WI38 (cell line): Measurements from ENCODE around the gene VEGFB.

Experiments used
- H3K4me3 ChIP-seq: 2 replicates; pipeline ENCODE4 v1.5.1; 2011; ENCODE audit warnings: low read depth, mild to moderate bottlenecking, control low read depth, low read length
- CTCF ChIP-seq: IDR thresholded peaks from 2 replicates; pipeline ENCODE4 v1.5.1; 2012; ENCODE audit warnings: low read depth, mild to moderate bottlenecking, control low read depth, low read length

Gene VEGFB

GRCh38 chr11:64240435-64241240 lies 6.3 kb downstream of the VEGFB start, which contains the start of gene FKBP2:
Gene FKBP2, plus strand, starts transcription at chr11:64241095. Its CDS starts 1,293 bp downstream, at chr11:64242388.
- TF ChIP-seq CTCF = no peak

GRCh38 chr11:64241241-64241490 lies 6.8 kb downstream of the VEGFB start:
- H3K4me3 ChIP-seq = peak overlapping the region; percentile 69
- no peak for TF ChIP-seq CTCF

More at GRCh38 chr11:64240435-64241240, 6.3 kb downstream of the VEGFB start, which contains the start of gene FKBP2:
- peak within 1 kb of the TSS; percentile 84 for H3K4me3 ChIP-seq

- TF ChIP-seq CTCF = no peak
- peak overlapping the region; percentile 84 for H3K4me3 ChIP-seq
Observed at GRCh38 chr11:64241491-64242374, 7.3 kb downstream of the VEGFB start.

- no peak for TF ChIP-seq CTCF
Observed at GRCh38 chr11:64243236-64243854, 9.0 kb downstream of the VEGFB start.

GRCh38 chr11:64244107-64244506 lies 9.7 kb downstream of the VEGFB start:
- H3K4me3 ChIP-seq = no peak overlapping the region
- TF ChIP-seq CTCF = no peak

More at GRCh38 chr11:64243236-64243854, 9.0 kb downstream of the VEGFB start:
- no peak overlapping the region for H3K4me3 ChIP-seq

GRCh38 chr11:64244966-64245365 lies 10.6 kb downstream of the VEGFB start:
- no peak for TF ChIP-seq CTCF
- peak overlapping the region; percentile 91 for H3K4me3 ChIP-seq
